PC-9 (cell line): ENCODE data around the gene MAK. TPM values are rescaled to one million over a fixed set of nuclear protein-coding genes. Genes with fewer than 3 reads are reported as not detected.
A peak's percentile ranks its signal among the peaks of the same experiment; 100 is the strongest.
"Not testable (repeated sequence)": the region's sequence is repeated elsewhere in the genome, so short reads cannot be mapped to it uniquely, and the experiment has no call there.

Source experiments
- Bru-seq: library from RNA; stranded (reverse); fragments of 400-500 nt; gene quantifications from one replicate; lab custom pipeline; 2021; lab: Mats Ljungman, UMichigan
- BruChase-seq, 2 experiments: library from RNA; stranded (reverse); fragments of 400-500 nt; gene quantifications; one replicate each; lab custom pipeline; 2021; lab: Mats Ljungman, UMichigan
- BruUV-seq: library from RNA; stranded (reverse); fragments of 400-500 nt; replicated peaks from 2 replicates; lab custom pipeline; 2021; lab: Mats Ljungman, UMichigan
- CTCF ChIA-PET: fragments of 300-600 bp; sonication (Branson Sonifier 250); formaldehyde crosslinking; loops from one replicate; lab custom pipeline; 2022; ENCODE audit warnings: antibody characterized with exemption; lab: Charles Lee
- POLR2A ChIA-PET: fragments of 300-600 bp; sonication (Branson Sonifier 250); formaldehyde crosslinking; loops from one replicate; lab custom pipeline; 2022; ENCODE audit warnings: antibody characterized with exemption; ENCODE audit not compliant: unreplicated experiment; lab: Charles Lee
- DNase-seq, 2 experiments: peaks; one replicate each; pipeline versions ENCODE4 v3.0.0 to v3.0.0-alpha.2; 2015 to 2022; ENCODE audit warnings: mixed read lengths in 1 of 2
- H2AFZ ChIP-seq: fragments of 200-600 bp; sonication (generic); 2 replicates; pipeline ENCODE4 v1.8.1; 2017; ENCODE audit warnings: antibody characterized with exemption
- H3F3A ChIP-seq: fragments of 200-600 bp; sonication (generic); 2 replicates; pipeline ENCODE4 v1.8.1; 2017; ENCODE audit warnings: antibody characterized with exemption, mild to moderate bottlenecking, low read depth; ENCODE audit not compliant: insufficient read depth
- H3K27ac ChIP-seq: fragments of 200-600 bp; sonication (generic); 2 replicates; pipeline ENCODE4 v1.6.1; 2016; ENCODE audit warnings: mixed run types
- H3K27me3 ChIP-seq: fragments of 200-600 bp; sonication (generic); 2 replicates; pipeline ENCODE4 v1.6.1; 2016; ENCODE audit warnings: low read depth, mixed run types; ENCODE audit not compliant: insufficient read depth
- H3K36me3 ChIP-seq: fragments of 200-600 bp; sonication (generic); 2 replicates; pipeline ENCODE4 v1.6.1; 2016; ENCODE audit warnings: low read depth, mixed run types
- H3K4me1 ChIP-seq: fragments of 200-600 bp; sonication (generic); replicated peaks from 2 replicates; pipeline ENCODE4 v1.6.1; 2016; ENCODE audit warnings: mixed run types; ENCODE audit not compliant: insufficient read depth
- H3K4me2 ChIP-seq: fragments of 200-600 bp; sonication (generic); 2 replicates; pipeline ENCODE4 v1.6.1; 2017; ENCODE audit warnings: mixed run types
- H3K4me3 ChIP-seq: fragments of 200-600 bp; sonication (generic); 2 replicates; pipeline ENCODE4 v1.6.1; 2016; ENCODE audit warnings: mixed run types
- H3K79me2 ChIP-seq: fragments of 200-600 bp; sonication (generic); 2 replicates; pipeline ENCODE4 v1.6.1; 2017; ENCODE audit warnings: low read depth, mixed run types
- H3K9me2 ChIP-seq: fragments of 200-600 bp; sonication (generic); 2 replicates; pipeline ENCODE4 v1.8.1; 2017; ENCODE audit warnings: mild to moderate bottlenecking; ENCODE audit not compliant: insufficient read depth
- H3K9me3 ChIP-seq: fragments of 200-600 bp; sonication (generic); 2 replicates; pipeline ENCODE4 v1.8.1; 2016; ENCODE audit warnings: low read depth; ENCODE audit not compliant: insufficient read depth
- H4K20me1 ChIP-seq: fragments of 200-600 bp; sonication (generic); 2 replicates; pipeline ENCODE4 v1.8.1; 2017; ENCODE audit not compliant: insufficient read depth
- EZH2 ChIP-seq: fragments of 200-600 bp; sonication (generic); IDR thresholded peaks from 2 replicates; pipeline ENCODE4 v1.8.0; 2017; ENCODE audit warnings: antibody characterized with exemption, low read depth
- intact Hi-C: fragments of 100-400 bp; cut with micrococcal nuclease; formaldehyde crosslinking; loops from one replicate; pipeline ENCODE4 v1.10.0; 2022; ENCODE audit not compliant: unreplicated experiment
- long read RNA-seq: library from polyadenylated mRNA; stranded (forward); transcript quantifications from one replicate; pipeline ENCODE4 v2.0.0, GENCODE V29; 2022
- total RNA-seq: library from RNA; stranded (reverse); gene quantifications from 2 replicates; pipeline ENCODE4 v1.2.3, GENCODE V29; 2021
- TF ChIP-seq, protein P1 (sequence below): fragments of 200-600 bp; sonication (generic); conservative IDR thresholded peaks from 2 replicates; pipeline ENCODE4 v1.6.1; 2017; ENCODE audit warnings: mixed run types, antibody characterized with exemption, mild to moderate bottlenecking, moderate library complexity

The MAK gene
- total RNA-seq (0.85 and 1.6 TPM in 2 replicates), Bru-seq, nascent RNA (percentile 50 among the genes with signal in this experiment), BruChase-seq, experiment 1, labeled RNA remaining after a 2-hour chase (percentile 45 among the genes with signal in this experiment), BruChase-seq, experiment 2, labeled RNA remaining after a 6-hour chase (percentile 43 among the genes with signal in this experiment)
- long read RNA-seq, partial matches to known transcripts = 0 of 12 reads
- long read RNA-seq, other reads (novel, unspliced or antisense) = 12 of 12 reads

GRCh38 chr6:10837995-10838793, at the start of gene MAK:
TSS of gene MAK (minus strand) at chr6:10838539. CDS start at chr6:10830648, 7,891 bp downstream.
- H3K27ac ChIP-seq = peak within 1 kb of the TSS; percentile 53
- intact Hi-C loops = loop anchor here (1.0 kb wide), 1 partner anchor 48 kb away; no protein-coding TSS in a partner anchor

GRCh38 chr6:10886691-10887502, 48.6 kb upstream of the MAK start, which contains the start of gene SYCP2L:
TSS of gene SYCP2L (plus strand) at chr6:10887052. CDS start at chr6:10887127, 75 bp downstream.
- Histone ChIP-seq H3F3A (peaks cover 17% of the 10 kb centered on the region; the same call in 1 of the 2 replicates), H3K36me3 (no peaks in the 10 kb centered on the region; the same call in 1 of the 2 replicates), H3K4me2 (peak within 1 kb of the TSS; percentile 78), H3K9me2 (no peaks in the 10 kb centered on the region), H3K79me2 (peaks cover 5% of the 10 kb centered on the region; the same call in 1 of the 2 replicates), H2AFZ (peak within 1 kb of the TSS; percentile 93), H3K4me1 (peaks cover 11% of the 10 kb centered on the region; the same call in 1 of the 2 replicates), H3K9me3 (no peaks in the 10 kb centered on the region; the same call in 1 of the 2 replicates), H3K4me3 (peak within 1 kb of the TSS; percentile 81), H4K20me1 (no peaks in the 10 kb centered on the region), H3K27ac (peak within 1 kb of the TSS; percentile 81), H3K27me3 (no peaks in the 10 kb centered on the region)
- TF ChIP-seq, protein P1, sequence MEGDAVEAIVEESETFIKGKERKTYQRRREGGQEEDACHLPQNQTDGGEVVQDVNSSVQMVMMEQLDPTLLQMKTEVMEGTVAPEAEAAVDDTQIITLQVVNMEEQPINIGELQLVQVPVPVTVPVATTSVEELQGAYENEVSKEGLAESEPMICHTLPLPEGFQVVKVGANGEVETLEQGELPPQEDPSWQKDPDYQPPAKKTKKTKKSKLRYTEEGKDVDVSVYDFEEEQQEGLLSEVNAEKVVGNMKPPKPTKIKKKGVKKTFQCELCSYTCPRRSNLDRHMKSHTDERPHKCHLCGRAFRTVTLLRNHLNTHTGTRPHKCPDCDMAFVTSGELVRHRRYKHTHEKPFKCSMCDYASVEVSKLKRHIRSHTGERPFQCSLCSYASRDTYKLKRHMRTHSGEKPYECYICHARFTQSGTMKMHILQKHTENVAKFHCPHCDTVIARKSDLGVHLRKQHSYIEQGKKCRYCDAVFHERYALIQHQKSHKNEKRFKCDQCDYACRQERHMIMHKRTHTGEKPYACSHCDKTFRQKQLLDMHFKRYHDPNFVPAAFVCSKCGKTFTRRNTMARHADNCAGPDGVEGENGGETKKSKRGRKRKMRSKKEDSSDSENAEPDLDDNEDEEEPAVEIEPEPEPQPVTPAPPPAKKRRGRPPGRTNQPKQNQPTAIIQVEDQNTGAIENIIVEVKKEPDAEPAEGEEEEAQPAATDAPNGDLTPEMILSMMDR = peak; percentile 41; the same call in 1 of the 2 replicates
- no peak for TF ChIP-seq EZH2
- CTCF ChIA-PET = interaction anchor here (0.7 to 2.4 kb wide), 6 partner anchors 11 to 1077 kb away, joined by 3 to 7 read pairs (median 4); partner anchors contain the start of gene MAK
- DNase-seq = peak; percentile 80 to 90
- POLR2A ChIA-PET = interaction anchor here (0.5 to 1.2 kb wide), 7 partner anchors 14 to 472 kb away, joined by 3 to 15 read pairs (median 3); partner anchors contain the start of genes MAK and NEDD9
- BruUV-seq = no TSS peak
- intact Hi-C loops = loop anchor here (1.0 kb wide), 3 partner anchors 49 to 127 kb away; partner anchors contain the start of gene MAK

More at GRCh38 chr6:10837995-10838793, at the start of gene MAK:
- Histone ChIP-seq H3K36me3 (no peaks in the 10 kb centered on the region), H4K20me1 (no peaks in the 10 kb centered on the region), H3K4me2 (peak within 1 kb of the TSS; percentile 88), H3K79me2 (no peaks in the 10 kb centered on the region), H3K27me3 (no peaks in the 10 kb centered on the region), H2AFZ (peak within 1 kb of the TSS; percentile 98), H3K9me3 (no peaks in the 10 kb centered on the region), H3F3A (peaks cover 5% of the 10 kb centered on the region; the same call in 1 of the 2 replicates), H3K4me3 (peak within 1 kb of the TSS; percentile 84), H3K4me1 (peaks cover 12% of the 10 kb centered on the region; the same call in 1 of the 2 replicates), H3K9me2 (no peaks in the 10 kb centered on the region)
- POLR2A ChIA-PET = interaction anchor here (0.6 to 1.3 kb wide), 7 partner anchors 34 to 1486 kb away, joined by 3 to 21 read pairs (median 6); partner anchors contain the start of genes SYCP2L and TMEM14C
- TF ChIP-seq, protein P1 = no peak
- TF ChIP-seq EZH2 = no peak
- CTCF ChIA-PET = interaction anchor here (0.6 to 0.8 kb wide), 2 partner anchors 49 to 359 kb away, joined by 3 read pairs; partner anchors contain the start of gene SYCP2L
- peak; percentile 80 to 95 for DNase-seq
- BruUV-seq = no TSS peak

- peaks cover 11% of the 10 kb centered on the region; the same call in 1 of the 2 replicates for H3K4me1 ChIP-seq
- intact Hi-C loops = loop anchor here (1.0 kb wide), 3 partner anchors 48 to 126 kb away; partner anchors contain the start of gene MAK
- ChIA-PET POLR2A (interaction anchor here (0.6 to 1.2 kb wide), 3 partner anchors 13 to 342 kb away, joined by 3 to 15 read pairs (median 6); partner anchors contain the start of gene MAK), CTCF (interaction anchor here (0.7 to 2.4 kb wide), 5 partner anchors 10 to 1076 kb away, joined by 3 to 7 read pairs (median 4); partner anchors contain the start of gene MAK)
- H3K4me2 ChIP-seq = peak overlapping the region; percentile 78
- H3K36me3 ChIP-seq, H3K9me3 ChIP-seq, H3K27me3 ChIP-seq, DNase-seq, H4K20me1 ChIP-seq, H3K9me2 ChIP-seq, H3K79me2 ChIP-seq: not testable (repeated sequence)
- peak overlapping the region; percentile 93 for H2AFZ ChIP-seq
- peak overlapping the region; percentile 81 for H3K27ac ChIP-seq
- BruUV-seq = TSS peak; percentile 100
- H3F3A ChIP-seq = peaks cover 17% of the 10 kb centered on the region; the same call in 1 of the 2 replicates
- H3K4me3 ChIP-seq = peak overlapping the region; percentile 81
Measured at GRCh38 chr6:10886365-10886690, 48.0 kb upstream of the MAK start.
